GM18951 (cell line): Measurements from ENCODE around the gene B3GNT8.

Source experiments
- POLR2A ChIP-seq: IDR thresholded peaks from 4 replicates; pipeline ENCODE4 v1.6.1; 2011; ENCODE audit warnings: mild to moderate bottlenecking; ENCODE audit not compliant: insufficient read length, insufficient read depth; ENCODE audit errors: extremely low read depth
- in situ Hi-C: fragments of 300-500 bp; cut with MboI; formaldehyde crosslinking; loops from one replicate; pipeline ENCODE4 v1.12.0; 2022; ENCODE audit warnings: low sequenced_read_pairs, mixed read lengths, inconsistent platforms; ENCODE audit not compliant: unreplicated experiment

Gene B3GNT8

DNA sequence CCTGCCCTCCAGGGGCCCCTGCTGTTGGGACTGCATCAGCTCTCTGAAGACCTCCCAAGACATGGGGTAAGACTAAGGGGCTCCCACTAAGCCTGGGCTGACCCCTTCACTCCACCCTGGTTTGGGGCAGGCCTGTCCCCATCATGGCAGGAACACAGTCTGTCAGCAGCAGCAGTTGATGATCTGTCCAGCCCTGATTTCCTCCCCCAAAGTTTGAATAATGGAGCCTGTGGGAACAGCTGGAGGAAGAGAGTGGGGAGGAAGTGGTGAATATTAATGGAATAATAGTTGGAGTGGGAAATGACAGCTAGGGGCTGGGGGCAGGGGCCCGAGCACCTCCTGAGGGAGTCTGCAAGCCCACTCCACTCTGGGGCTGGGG, 1.3 kb upstream of the B3GNT8 start:
- in situ Hi-C loops: no loop called here
- TF ChIP-seq POLR2A: no peak

DNA sequence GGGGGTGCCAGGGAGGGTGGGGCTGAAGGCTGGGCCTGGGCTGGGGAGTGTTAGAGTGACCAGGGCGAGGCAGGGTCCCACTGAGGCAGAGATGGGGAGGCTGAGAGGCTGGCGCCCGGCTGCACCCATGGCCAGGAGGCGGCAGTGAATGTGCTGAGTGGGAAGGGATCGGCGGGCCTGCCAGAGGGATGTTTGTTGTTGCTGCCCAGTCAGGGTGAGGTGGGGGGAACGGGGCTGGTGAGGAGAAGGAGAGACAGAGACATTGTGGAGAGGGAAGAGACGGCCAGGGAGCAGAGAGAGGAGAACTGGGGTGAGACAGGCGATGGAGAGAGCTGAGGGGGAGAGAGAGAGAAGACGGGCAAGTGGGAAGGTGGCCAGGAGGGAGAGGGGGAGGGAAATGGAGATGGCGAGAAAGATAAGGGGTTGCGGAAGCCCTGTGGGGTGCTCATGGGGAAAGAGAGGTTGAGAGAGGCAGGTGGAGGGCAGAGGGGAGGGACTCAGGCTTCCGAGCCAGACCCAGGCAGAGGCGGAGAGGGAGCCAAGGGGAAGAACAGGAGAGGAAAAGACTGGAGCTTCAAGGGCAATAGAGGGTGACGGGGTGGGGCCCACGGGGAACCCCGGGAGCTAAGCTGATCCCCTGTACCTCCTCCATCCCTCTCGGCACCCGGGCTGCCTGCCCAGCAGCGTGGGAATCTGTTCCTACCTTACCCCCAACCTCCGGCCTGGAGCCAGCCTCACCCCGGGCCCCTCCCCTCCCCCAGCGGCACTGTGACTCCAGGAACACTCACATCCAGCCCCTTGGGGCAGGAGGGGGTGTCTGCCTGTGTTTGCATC, 690 bp upstream of the B3GNT8 start:
- no peak for TF ChIP-seq POLR2A
- in situ Hi-C loops: no loop called here

DNA sequence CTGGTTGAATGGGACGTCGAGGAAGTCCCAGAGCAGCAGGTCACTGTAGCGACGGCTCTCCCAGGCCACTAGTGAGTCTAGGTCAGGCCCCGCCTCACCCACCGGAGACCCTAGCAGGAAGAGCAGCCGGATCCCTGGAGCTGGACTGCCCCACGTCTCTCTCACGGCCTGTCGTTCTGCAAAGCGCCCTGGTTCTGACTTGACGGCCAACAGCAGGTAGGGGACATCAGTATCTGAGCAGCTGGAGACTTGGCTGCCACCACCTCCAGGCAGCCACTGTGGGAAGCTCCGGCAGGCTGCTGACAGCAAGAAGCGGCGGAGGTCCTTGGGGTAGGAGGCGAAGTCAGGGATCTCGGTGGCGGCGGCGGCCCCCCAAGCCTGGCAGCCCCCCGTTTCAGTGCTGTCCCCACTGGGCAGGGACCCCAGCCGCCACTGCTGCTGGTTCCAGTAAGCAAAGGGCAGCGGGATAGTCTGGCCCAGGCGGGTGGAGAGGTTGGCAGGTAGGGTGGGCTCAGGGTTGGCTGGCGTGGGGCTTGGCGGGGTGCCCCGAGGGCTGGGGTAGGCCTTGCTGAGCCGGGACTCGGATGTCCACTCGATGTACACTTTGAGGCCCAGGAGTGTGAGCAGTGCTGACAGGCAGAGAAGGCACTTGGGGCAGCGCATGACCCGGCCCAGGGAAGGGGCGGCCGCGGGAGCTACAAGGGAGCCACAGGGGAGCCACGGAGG, 895 bp downstream of the B3GNT8 start:
- in situ Hi-C loops: no loop called here
- no peak for TF ChIP-seq POLR2A

DNA sequence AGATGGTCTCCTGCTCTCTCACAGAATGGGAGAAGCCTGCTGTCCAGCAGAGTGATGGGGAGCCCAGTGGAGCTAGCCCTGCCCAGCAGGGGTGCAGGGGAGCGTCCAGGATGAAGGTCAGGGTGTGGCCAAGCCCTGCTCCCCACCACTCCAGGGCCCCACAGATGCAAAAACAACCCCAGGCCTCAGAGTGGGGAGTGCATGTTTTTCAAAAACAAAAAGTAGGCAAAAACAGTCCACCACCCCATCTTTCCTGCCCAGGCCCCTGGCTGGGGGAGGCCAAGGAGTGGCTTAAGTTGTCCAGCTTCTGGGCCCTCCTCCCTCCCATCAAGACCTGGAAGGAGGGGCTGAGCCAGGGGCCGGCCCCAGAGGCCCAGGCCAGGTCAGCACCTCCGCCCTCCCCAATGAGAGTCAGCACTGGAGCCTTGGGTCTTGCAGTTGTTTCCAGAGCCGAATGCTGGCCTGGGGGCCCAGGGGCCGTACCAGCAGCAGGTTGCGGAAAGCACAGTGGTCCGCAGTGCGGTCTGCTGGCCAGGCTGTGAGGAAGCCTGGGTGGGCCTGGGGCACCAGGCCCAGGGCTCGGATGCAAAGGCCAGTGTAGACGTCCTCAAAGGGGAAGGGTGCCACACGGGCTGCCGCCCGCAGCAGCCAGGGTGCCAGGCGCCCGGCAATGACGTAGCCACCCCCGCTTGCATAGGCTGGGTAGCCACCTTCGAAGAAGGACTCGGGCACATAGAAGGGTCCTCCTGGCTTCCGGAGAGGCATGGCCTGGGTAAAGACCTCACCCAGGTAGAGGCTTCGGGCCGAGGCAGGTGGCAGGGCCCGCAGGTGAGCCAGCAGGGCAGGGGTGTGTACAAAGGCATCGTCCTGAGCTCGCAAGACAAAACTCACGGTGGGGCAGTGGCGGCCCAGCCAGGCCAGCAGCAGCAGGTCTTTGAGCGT, 1.7 kb downstream of the B3GNT8 start:
- in situ Hi-C loops: no loop called here
- TF ChIP-seq POLR2A: no peak

DNA sequence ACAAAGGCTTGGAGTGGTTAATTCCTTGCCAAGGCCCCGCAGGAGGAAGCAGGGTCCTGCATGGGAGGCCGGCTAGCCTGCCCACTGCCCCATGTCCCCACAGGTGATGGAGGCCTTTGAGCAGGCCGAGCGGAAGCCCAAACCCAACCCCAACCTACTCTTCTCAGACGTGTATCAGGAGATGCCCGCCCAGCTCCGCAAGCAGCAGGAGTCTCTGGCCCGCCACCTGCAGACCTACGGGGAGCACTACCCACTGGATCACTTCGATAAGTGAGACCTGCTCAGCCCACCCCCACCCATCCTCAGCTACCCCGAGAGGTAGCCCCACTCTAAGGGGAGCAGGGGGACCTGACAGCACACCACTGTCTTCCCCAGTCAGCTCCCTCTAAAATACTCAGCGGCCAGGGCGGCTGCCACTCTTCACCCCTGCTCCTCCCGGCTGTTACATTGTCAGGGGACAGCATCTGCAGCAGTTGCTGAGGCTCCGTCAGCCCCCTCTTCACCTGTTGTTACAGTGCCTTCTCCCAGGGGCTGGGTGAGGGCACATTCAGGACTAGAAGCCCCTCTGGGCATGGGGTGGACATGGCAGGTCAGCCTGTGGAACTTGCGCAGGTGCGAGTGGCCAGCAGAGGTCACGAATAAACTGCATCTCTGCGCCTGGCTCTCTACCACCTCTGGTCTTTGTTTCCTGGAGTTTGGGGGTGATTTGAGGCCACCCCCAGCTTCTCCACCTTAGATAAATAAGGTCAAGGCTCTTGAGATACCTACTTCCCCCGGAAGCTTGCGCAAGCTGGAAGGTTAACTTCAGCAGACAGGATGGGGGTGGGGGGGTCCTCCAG, 2.6 kb downstream of the B3GNT8 start:
- in situ Hi-C loops: no loop called here
- TF ChIP-seq POLR2A: no peak

DNA sequence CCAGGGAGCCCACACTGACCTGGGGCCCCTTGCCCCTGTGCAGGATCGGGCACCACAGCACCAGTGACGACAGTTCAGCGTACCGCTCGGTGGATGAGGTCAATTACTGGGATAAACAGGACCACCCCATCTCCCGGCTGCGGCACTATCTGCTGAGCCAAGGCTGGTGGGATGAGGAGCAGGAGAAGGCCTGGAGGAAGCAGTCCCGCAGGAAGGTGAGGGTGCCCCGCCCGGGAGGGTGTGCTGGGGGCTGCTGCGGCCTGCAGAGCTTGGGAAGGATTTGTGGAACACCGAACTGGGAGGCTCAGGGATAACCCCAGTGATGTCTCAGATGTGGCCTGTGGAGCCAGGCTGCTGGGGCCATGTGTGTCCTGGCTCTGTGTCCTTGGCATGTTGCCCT, 4.2 kb downstream of the B3GNT8 start:
- in situ Hi-C loops: no loop called here
- no peak for TF ChIP-seq POLR2A

DNA sequence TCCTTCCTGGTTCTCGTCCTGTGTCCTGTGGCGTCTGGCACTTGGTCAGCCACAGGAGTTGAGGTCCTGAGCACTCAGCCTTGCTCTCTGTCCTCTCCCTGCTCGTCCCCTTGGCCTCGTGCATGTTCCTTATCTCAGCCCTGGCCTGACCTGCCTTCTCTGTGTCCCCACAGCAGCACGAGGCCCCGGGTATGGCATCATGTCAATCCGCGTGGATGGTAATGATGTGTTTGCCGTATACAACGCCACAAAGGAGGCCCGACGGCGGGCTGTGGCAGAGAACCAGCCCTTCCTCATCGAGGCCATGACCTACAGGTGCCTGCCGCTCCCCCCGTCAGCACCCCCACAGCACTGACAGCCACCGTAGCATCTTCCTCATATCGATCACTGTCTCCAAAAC, 4.7 kb downstream of the B3GNT8 start:
- TF ChIP-seq POLR2A: no peak
- in situ Hi-C loops: no loop called here

DNA sequence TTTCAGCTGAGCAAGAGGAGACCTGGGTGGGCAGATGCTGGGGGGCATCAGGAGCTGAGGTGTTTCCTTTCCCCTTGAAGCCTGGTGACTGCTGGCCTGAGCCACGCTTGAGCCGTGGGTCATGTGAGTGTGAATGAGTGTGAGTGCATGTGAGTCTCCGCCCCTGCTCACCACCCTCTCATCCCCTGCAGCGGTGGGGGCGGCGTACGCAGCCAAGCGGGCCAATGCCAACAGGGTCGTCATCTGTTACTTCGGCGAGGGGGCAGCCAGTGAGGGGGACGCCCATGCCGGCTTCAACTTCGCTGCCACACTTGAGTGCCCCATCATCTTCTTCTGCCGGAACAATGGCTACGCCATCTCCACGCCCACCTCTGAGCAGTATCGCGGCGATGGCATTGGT, 5.2 kb downstream of the B3GNT8 start:
- in situ Hi-C loops: no loop called here
- no peak for TF ChIP-seq POLR2A

DNA sequence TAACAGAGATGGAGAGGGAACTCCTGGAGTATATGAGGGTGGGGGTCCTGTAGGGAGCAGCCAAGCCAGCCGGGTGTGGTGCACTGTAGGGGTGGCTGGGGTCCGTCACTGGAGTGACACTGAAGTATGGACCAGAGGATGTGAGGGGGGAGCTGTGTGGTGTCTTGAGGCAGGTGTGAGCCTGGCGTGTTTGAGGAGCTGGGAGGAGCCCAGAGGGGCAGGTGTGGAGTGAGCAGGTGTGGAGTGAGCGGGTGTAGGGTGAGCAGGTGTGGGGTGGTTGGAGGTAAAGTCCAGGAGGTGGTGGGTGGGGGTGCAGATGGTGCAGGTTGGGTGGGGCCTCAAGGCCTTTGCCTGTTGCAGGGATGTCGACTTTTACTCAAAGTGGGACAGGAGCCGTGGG, 5.9 kb downstream of the B3GNT8 start:
- in situ Hi-C loops: no loop called here

DNA sequence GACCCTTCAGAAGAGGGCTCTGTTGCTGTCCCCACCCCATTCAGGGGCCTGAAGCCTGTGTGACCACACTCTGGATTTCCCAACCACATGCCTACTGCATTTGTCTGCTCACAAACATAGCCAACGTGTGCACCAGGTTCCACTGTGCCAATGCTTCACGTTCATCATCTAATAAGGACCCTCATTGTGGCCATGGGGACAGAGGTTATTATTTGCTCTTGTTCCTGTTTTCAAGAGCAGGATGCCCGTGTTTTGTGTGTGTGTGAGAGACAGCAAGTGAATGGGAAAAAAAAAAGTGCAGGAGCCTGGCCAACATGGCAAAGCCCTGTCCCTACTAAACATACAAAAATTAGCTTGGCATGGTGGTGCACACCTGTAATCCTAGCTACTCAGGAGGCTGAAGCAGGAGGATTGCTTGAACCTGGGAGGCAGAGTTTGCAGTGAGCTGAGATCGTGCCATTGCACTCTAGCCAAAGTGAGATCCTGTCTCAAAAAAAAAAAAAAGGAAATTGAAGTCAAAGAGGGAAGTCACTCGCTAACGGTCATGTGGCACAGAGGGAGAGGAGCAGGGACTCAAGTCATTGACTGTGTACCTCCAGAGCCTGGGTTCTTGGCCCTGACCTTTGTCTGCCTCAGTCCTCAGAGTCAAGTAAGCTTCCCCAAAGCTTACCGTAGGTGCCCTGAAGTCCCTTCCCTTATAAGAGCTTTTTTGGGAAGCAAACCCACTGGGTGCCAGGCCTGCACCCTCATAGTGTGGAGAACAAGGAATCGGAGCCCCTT, 6.9 kb downstream of the B3GNT8 start:
- in situ Hi-C loops: no loop called here
- TF ChIP-seq POLR2A: no peak

More for the DNA sequence above, 5.9 kb downstream of the B3GNT8 start:
- no peak for TF ChIP-seq POLR2A

DNA sequence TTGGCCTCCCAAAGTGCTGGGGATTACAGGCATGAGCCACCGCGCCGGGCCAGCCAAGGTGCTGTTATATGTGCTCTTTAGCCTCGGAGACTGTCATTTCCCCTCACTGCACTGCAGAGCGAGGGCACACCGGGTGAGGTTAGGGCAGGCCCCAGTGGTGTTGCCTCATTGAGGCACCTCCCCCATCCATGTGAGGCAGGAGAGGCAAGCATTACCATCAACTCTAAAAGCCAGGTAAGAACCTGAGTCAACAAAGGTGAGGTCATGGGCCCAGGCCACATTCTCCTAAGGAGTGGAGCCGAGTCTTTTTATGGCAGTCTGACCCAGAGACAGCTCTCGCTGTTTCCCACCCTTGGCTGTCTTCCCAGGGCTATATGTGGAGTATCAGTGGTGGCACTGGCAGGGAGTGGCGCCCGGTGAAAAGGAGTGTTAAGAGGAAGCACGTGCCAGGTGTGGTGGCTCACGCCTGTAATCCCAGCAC, 10.9 kb downstream of the B3GNT8 start:
- no peak for TF ChIP-seq POLR2A
- in situ Hi-C loops: no loop called here
